CD4-positive, alpha-beta T cell (primary cell): ENCODE measurements around the gene ZNF813. TPM values are rescaled to one million over a fixed set of nuclear protein-coding genes. Genes with fewer than 3 reads are reported as not detected.
"Not testable (repeated sequence)": the region's sequence is repeated elsewhere in the genome, so short reads cannot be mapped to it uniquely, and the experiment has no call there.

ENCODE experiments used
- ATAC-seq: fragments of 200-7000 bp; cut with Tn5 transposase; one replicate; pipeline ENCODE4 v1.10.0; 2022; ENCODE audit warnings: mild to moderate bottlenecking; ENCODE audit not compliant: poor library complexity
- CTCF ChIA-PET: fragments of 350-600 bp; sonication (Branson Sonifier 250); formaldehyde crosslinking; loops from one replicate; lab custom pipeline; 2021; ENCODE audit warnings: antibody characterized with exemption, inconsistent platforms; lab: Charles Lee
- POLR2A ChIA-PET: fragments of 350-600 bp; sonication (Branson Sonifier 250); formaldehyde crosslinking; loops from one replicate; lab custom pipeline; 2021; ENCODE audit warnings: antibody characterized with exemption, inconsistent platforms; lab: Charles Lee
- DNase-seq, 14 experiments: peaks; one replicate each; pipeline ENCODE4 v3.0.0-alpha.2; 2013 to 2020; ENCODE audit warnings: mixed read lengths in 2 of 14
- H3K27ac ChIP-seq, 2 donors: one replicate each; pipeline versions ENCODE4 v1.5.1 to v1.7.0; 2013; ENCODE audit warnings: low read length in 2 of 2, low read depth in 1 of 2, mild to moderate bottlenecking in 1 of 2
- H3K27me3 ChIP-seq, 2 experiments: 1 replicate in 1 of 2; 2 replicates in 1 of 2; pipeline versions ENCODE4 v1.6.1 to v1.7.0; 2013; ENCODE audit warnings: low read length in 2 of 2, control low read depth in 1 of 2, mild to moderate bottlenecking in 1 of 2, moderate library complexity in 1 of 2; ENCODE audit not compliant: insufficient read depth in 2 of 2, control insufficient read depth in 1 of 2
- H3K36me3 ChIP-seq: one replicate; pipeline ENCODE4 v1.6.1; 2013; ENCODE audit warnings: low read length, control low read depth; ENCODE audit not compliant: insufficient read depth
- H3K4me1 ChIP-seq: one replicate; pipeline ENCODE4 v1.6.1; 2013; ENCODE audit warnings: low read length, control low read depth; ENCODE audit not compliant: insufficient read depth
- H3K4me3 ChIP-seq: one replicate; pipeline ENCODE4 v1.5.1; 2013; ENCODE audit warnings: mild to moderate bottlenecking, low read length, moderate library complexity
- H3K9me3 ChIP-seq, 2 experiments: 1 replicate in 1 of 2; 2 replicates in 1 of 2; pipeline versions ENCODE4 v1.6.1 to v1.7.0; 2013; ENCODE audit warnings: low read length in 2 of 2, mild to moderate bottlenecking in 2 of 2, control low read depth in 1 of 2, moderate library complexity in 1 of 2; ENCODE audit not compliant: control insufficient read depth in 1 of 2, insufficient read depth in 1 of 2
- H3K27ac Mint-ChIP-seq: one replicate; pipeline ENCODE4 v1.8.0; 2020; ENCODE audit warnings: mixed read lengths
- H3K27me3 Mint-ChIP-seq: one replicate; pipeline ENCODE4 v1.8.0; 2021; ENCODE audit warnings: mixed read lengths
- H3K36me3 Mint-ChIP-seq: one replicate; pipeline ENCODE4 v1.8.0; 2021; ENCODE audit warnings: low read depth, mixed read lengths
- H3K4me1 Mint-ChIP-seq: one replicate; pipeline ENCODE4 v1.8.0; 2021; ENCODE audit warnings: low read depth, mixed read lengths
- H3K4me3 Mint-ChIP-seq: one replicate; pipeline ENCODE4 v1.8.0; 2020; ENCODE audit warnings: mild to moderate bottlenecking, mixed read lengths
- H3K9me3 Mint-ChIP-seq: one replicate; pipeline ENCODE4 v1.8.0; 2020; ENCODE audit warnings: mixed read lengths
- intact Hi-C, 2 experiments: fragments of 100-400 bp; cut with DNase I in 1 of 2; cut with micrococcal nuclease in 1 of 2; formaldehyde crosslinking; loops; one replicate each; pipeline versions ENCODE4 v1.15.1 to v1.9.0; 2023 to 2025; cut with DNase I, micrococcal nuclease
- polyA plus RNA-seq, 2 donors: library from polyadenylated mRNA; unstranded; fragments of 120-200 nt; gene quantifications; one replicate each; pipeline ENCODE4 v1.2.1, GENCODE V29; 2013
- total RNA-seq, 174 experiments: library from RNA in 2 of 174; stranded (reverse) in 2 of 174; gene quantifications; one replicate each; pipeline ENCODE4 v1.2.3 and lab custom pipeline; 2021 to 2026
- TF ChIP-seq, protein P1 (sequence below): fragments of 200-600 bp; IDR thresholded peaks from one replicate; pipeline ENCODE4 v1.8.0; 2022; ENCODE audit warnings: antibody characterized with exemption, mild to moderate bottlenecking

Gene ZNF813
- total RNA-seq (1 to 10 TPM; 2.0 to 2.7 TPM), total RNA-seq (lab: John Stamatoyannopoulos, UW) (8.2 to 45.9 (median 21.5) reads per million in 172 experiments)
- 3.6 TPM for polyA plus RNA-seq (2013, experiment 1 of 2)
- polyA plus RNA-seq (2013, experiment 2 of 2): 2.8 TPM

DNA sequence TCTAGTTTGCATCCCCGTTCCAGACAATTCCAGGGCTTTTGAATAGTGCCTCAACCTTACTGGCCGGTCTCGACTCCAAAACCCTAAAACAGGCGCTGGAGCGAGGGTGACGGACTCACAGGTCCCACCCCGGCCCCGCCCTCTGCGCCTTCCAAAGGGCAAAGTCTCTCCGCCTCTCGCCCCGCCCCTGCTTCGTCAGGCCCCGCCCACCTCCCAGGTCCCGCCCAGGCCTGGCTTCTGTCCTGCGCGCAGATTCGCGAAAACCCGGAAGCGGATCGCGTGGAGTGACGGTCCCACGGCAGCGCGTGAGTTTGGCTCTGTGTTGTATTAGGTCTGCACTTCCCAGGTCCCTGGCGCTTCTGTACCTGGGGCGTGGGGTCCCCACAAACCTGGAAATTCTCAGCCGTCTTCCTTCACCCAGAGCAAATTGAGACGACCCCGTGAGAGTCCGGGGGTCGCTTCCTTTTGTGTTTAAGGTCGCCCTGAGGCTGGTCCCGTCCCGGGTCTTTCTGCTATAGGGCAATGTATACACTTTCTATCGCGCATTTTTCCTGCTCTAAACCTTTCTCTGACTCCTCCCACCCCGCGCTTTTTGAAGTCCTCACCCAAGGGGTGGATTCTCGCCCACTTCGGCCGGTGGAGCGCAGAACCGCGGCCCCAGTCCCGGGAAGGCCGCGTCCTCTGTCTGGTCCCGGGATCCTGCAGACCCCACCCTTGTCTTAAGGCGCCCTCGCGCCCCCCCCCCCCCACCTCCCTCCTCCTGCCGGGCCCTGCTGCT lies at the start of gene ZNF813:
Gene ZNF813, plus strand, starts transcription at position 249 of the 778 bp plus-strand sequence. CDS start 16,090 bp downstream, outside the sequence.
- H3K9me3 ChIP-seq: peaks cover 13 to 20% of the 10 kb centered on the region in 2 experiments
- Mint-ChIP-seq H3K27ac (peak within 1 kb of the TSS; percentile 89), H3K4me1 (peaks cover 35% of the 10 kb centered on the region), H3K4me3 (peak within 1 kb of the TSS; percentile 96), H3K36me3 (peaks cover 63% of the 10 kb centered on the region), H3K9me3 (peaks cover 12% of the 10 kb centered on the region), H3K27me3 (peaks cover 12% of the 10 kb centered on the region)
- H3K36me3 ChIP-seq: no peaks in the 10 kb centered on the region
- peak; percentile 97 for ATAC-seq
- TF ChIP-seq, protein P1, sequence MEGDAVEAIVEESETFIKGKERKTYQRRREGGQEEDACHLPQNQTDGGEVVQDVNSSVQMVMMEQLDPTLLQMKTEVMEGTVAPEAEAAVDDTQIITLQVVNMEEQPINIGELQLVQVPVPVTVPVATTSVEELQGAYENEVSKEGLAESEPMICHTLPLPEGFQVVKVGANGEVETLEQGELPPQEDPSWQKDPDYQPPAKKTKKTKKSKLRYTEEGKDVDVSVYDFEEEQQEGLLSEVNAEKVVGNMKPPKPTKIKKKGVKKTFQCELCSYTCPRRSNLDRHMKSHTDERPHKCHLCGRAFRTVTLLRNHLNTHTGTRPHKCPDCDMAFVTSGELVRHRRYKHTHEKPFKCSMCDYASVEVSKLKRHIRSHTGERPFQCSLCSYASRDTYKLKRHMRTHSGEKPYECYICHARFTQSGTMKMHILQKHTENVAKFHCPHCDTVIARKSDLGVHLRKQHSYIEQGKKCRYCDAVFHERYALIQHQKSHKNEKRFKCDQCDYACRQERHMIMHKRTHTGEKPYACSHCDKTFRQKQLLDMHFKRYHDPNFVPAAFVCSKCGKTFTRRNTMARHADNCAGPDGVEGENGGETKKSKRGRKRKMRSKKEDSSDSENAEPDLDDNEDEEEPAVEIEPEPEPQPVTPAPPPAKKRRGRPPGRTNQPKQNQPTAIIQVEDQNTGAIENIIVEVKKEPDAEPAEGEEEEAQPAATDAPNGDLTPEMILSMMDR: no peak
- POLR2A ChIA-PET: interaction anchor here (0.6 kb wide), 1 partner anchor 53 kb away, joined by 3 read pairs; no protein-coding TSS in a partner anchor
- H3K4me1 ChIP-seq: peaks cover 15% of the 10 kb centered on the region
- peak; percentile 93 to 99 (median 96) for DNase-seq
- intact Hi-C loops: loop anchor here (1.0 to 5.0 kb wide), 6 partner anchors 36 to 270 kb away; partner anchors contain the start of genes ZNF761 (in 2 of the 2), ZNF525 (in 1 of the 2) and ZNF845 (in 1 of the 2)
- peak within 1 kb of the TSS; percentile 74 for H3K4me3 ChIP-seq
- H3K27ac ChIP-seq: peak within 1 kb of the TSS; percentile 21 to 60
- CTCF ChIA-PET: no interaction called here
- H3K27me3 ChIP-seq: peaks cover 0 to 5% of the 10 kb centered on the region in 2 experiments

DNA sequence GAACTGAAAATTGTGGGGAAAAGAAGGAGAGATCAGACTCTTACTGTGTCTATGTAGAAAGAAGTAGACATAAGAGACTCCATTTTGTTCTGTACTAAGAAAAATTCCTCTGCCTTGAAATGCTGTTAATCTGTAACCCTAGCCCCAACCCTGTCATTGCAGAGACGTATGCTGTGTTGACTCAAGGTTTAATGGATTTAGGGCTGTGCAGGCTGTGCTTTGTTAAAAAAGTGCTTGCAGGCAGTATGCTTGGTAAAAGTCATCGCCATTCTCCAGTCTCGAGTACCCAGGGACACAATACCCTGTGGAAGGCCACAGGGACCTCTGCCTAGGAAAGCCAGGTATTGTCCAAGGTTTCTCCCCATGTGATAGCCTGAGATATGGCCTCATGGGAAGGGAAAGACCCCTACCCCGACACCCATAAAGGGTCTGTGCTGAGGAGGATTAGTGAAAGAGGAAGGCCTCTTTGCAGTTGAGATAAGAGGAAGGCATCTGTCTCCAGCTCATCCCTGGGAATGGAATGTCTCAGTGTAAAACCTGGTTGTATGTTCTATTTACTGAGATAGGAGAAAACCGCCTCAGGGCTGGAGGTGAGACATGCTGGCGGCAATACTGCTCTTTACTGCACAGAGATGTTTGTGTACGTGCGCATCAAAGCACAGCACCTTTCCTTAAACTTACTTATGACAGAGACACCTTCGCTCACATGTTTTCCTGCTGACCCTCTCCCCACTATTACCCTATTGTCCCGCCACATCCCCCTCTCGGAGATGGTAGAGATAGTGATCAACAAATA lies 46.8 kb upstream of the ZNF813 start:
- ATAC-seq, intact Hi-C loops, H3K27ac Mint-ChIP-seq, CTCF ChIA-PET, H3K4me1 Mint-ChIP-seq, H3K4me3 Mint-ChIP-seq, DNase-seq, H3K27ac ChIP-seq, H3K4me1 ChIP-seq, H3K36me3 ChIP-seq, POLR2A ChIA-PET, H3K4me3 ChIP-seq, H3K27me3 Mint-ChIP-seq, H3K27me3 ChIP-seq: not testable (repeated sequence)
- H3K36me3 Mint-ChIP-seq: peaks cover 23% of the 10 kb centered on the region
- peaks cover 11% of the 10 kb centered on the region for H3K9me3 Mint-ChIP-seq
- H3K9me3 ChIP-seq: peaks cover 18 to 27% of the 10 kb centered on the region in 2 experiments

DNA sequence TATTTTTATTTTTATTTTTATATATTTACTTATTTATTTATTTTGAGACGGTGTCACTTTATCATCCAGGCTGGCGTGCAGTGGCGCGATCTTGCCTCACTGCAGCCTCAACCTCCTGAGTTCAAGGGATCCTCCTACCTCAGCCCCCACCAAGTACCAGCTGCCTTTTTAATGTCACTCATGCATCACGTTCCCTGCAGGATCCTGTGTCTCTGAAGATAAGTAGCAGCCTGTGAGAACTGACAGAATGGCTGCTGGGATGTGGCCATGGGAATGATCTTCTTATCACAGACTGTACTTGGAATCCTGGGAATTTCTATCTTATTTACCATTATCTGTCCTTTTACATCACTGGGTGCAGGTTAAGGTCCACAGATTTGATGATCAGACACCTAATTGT lies 45.0 kb upstream of the ZNF813 start:
- peaks cover 13 to 17% of the 10 kb centered on the region in 2 experiments for H3K9me3 ChIP-seq
- ChIA-PET POLR2A (no interaction called here), CTCF (no interaction called here)
- intact Hi-C loops: no loop called here
- peaks cover 14% of the 10 kb centered on the region for H3K36me3 Mint-ChIP-seq
- no peak overlapping the region for H3K4me3 ChIP-seq
- no peaks in the 10 kb centered on the region for H3K27me3 ChIP-seq
- H3K9me3 Mint-ChIP-seq: peaks cover 5% of the 10 kb centered on the region
- H3K27ac ChIP-seq: no peak overlapping the region
- ATAC-seq: no peak
- DNase-seq: no peak
- peaks cover 5% of the 10 kb centered on the region for H3K27me3 Mint-ChIP-seq
- H3K4me3 Mint-ChIP-seq: no peak overlapping the region
- no peak overlapping the region for H3K27ac Mint-ChIP-seq
- no peaks in the 10 kb centered on the region for H3K36me3 ChIP-seq
- TF ChIP-seq, protein P1: no peak
- H3K4me1 Mint-ChIP-seq: peaks cover 5% of the 10 kb centered on the region
- peaks cover 3% of the 10 kb centered on the region for H3K4me1 ChIP-seq

DNA sequence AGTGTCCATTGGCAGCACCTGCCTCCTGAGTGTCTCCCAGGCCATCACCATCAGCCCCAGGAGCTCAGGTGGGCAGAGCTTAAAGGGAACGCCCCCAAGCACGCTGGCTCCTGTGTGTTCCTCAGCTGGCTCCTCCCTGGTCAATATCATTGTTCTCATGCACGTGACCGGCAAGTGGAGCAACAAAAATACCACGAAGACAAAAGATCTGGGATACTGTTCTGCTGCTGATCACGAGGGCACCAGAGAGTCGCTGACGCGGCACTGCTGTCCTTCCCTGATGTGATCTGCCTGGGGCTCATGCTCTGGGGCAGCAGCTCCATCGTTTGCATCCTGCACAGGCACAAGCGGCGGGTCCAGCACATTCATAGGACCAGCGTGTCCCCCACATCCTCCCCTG lies 44.5 kb upstream of the ZNF813 start:
- H3K36me3 ChIP-seq, H3K27me3 ChIP-seq, DNase-seq, H3K27ac Mint-ChIP-seq, ATAC-seq, POLR2A ChIA-PET, intact Hi-C loops, H3K4me3 Mint-ChIP-seq, H3K27ac ChIP-seq, H3K4me3 ChIP-seq, H3K4me1 Mint-ChIP-seq, H3K4me1 ChIP-seq, H3K9me3 Mint-ChIP-seq, CTCF ChIA-PET, H3K27me3 Mint-ChIP-seq: not testable (repeated sequence)
- H3K36me3 Mint-ChIP-seq: peaks cover 11% of the 10 kb centered on the region
- H3K9me3 ChIP-seq: peaks cover 9 to 14% of the 10 kb centered on the region in 2 experiments

DNA sequence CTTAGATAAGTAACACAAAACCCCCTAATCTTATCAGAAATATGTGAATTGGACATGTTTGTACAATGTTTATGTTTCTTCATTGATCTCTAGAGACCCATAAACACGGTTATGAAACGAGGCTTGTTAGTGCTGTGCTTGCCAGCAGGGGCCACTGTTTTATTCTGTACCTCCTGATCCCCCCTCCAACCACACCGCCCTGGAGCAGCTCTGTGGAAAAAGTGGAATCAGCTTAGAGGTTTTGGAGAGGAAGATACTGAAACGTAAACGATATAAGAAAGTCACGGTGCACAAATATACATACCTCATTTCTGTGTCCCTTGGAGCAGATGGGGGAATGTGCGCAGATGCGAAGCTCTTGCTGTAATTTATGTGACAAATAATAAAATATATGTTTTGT lies 43.9 kb upstream of the ZNF813 start:
- H3K27me3 ChIP-seq, POLR2A ChIA-PET, ATAC-seq, H3K4me1 ChIP-seq, H3K4me1 Mint-ChIP-seq, H3K27me3 Mint-ChIP-seq, H3K9me3 ChIP-seq, DNase-seq, CTCF ChIA-PET, H3K9me3 Mint-ChIP-seq, H3K36me3 ChIP-seq, H3K27ac Mint-ChIP-seq, H3K4me3 ChIP-seq, H3K4me3 Mint-ChIP-seq, H3K27ac ChIP-seq: not testable (repeated sequence)
- intact Hi-C loops: loop anchor here in 1 of 2 experiments (2.0 kb wide), 2 partner anchors 369 to 607 kb away; no protein-coding TSS in a partner anchor
- peaks cover 11% of the 10 kb centered on the region for H3K36me3 Mint-ChIP-seq
